ENCODE results near the gene DDX6. TPM values are rescaled to one million over a fixed set of nuclear protein-coding genes. Genes with fewer than 3 reads are reported as not detected.
"Not testable (repeated sequence)": the region's sequence is repeated elsewhere in the genome, so short reads cannot be mapped to it uniquely, and the experiment has no call there.

DDX6 gene
- polyA plus RNA-seq, 1 of the 3 experiments (the other 2 are of a cell fraction) = 7.9 TPM

DNA sequence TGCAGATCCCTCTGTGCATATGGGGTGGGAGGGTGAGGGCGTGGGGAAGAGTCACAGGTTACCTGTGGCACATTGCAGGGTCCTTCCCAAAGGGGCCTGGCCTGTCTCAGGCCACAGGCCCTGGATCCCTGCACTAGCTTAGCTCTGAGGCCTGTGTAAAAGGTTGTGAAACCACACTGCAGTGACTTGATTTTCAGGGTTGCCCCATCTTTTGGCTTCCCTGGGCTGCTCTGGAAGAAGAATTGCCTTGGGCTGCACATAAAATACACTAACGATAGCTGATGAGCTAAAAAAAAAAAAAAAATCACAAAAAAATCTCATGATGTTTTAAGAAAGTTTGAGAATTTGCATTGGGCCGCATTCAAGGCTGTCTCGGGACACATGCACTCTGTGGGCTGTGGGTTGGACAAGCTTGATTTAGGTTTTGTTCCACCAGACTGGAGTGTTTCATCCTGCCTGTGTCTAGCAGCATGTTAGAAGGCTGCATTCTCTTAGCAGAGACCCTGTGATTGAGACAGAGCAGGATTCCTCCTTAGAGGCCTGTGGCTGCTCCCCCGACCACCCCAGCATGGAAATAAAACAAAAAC, 75.6 kb downstream of the DDX6 start:
- 81% methylated on average over 5 of the region's 5 CpGs for WGBS (ENCODE audit: low lambda C conversion rate)
- no peak overlapping the region for H3K4me3 ChIP-seq (ENCODE audit: low read depth in 2 of 2, low read length in 1 of 2)
- ChIA-PET POLR2A (no interaction called here), CTCF (interaction anchor here (0.6 to 1.4 kb wide), 2 partner anchors 25 to 430 kb away, joined by 3 to 4 read pairs; no protein-coding TSS in a partner anchor)
- no peaks in the 10 kb centered on the region for H3F3A ChIP-seq (replicated peaks; ENCODE audit: insufficient read depth)
- TF ChIP-seq RFX5 (IDR thresholded peaks at IDR 0.05; ENCODE audit: low read length) (no peak), MEF2A (IDR thresholded peaks at IDR 0.05; ENCODE audit: borderline replicate concordance, low read depth) (no peak), GABPA (IDR thresholded peaks at IDR 0.05; ENCODE audit: low read depth) (no peak)
- H3K36me3 ChIP-seq (replicated peaks in 1 of 2; ENCODE audit: control insufficient read depth in 1 of 2, insufficient read depth in 2 of 2, low read length in 1 of 2) = no peaks in the 10 kb centered on the region
- H3K9me2 ChIP-seq = no peaks in the 10 kb centered on the region
- no peaks in the 10 kb centered on the region for H3K79me2 ChIP-seq (ENCODE audit: insufficient read depth)
- no peak for DNase-seq
- H3K4me2 ChIP-seq = no peak overlapping the region
- H4K20me1 ChIP-seq (ENCODE audit: insufficient read depth) = no peaks in the 10 kb centered on the region
- H3K4me1 ChIP-seq (ENCODE audit: control insufficient read depth in 1 of 2, insufficient read depth in 2 of 2, low read depth in 1 of 2, low read length in 1 of 2) = no peaks in the 10 kb centered on the region; a peak in 1 of 4 replicates
- peaks cover 8% of the 10 kb centered on the region; the same call in 1 of the 2 replicates for H3K27me3 ChIP-seq (ENCODE audit: insufficient read depth)
- H3K9me3 ChIP-seq = no peaks in the 10 kb centered on the region
- no peak overlapping the region for H3K27ac ChIP-seq (ENCODE audit: low read depth in 2 of 2, low read length in 1 of 2)
- no peak overlapping the region for H3K9ac ChIP-seq
- H2AFZ ChIP-seq (ENCODE audit: low read depth) = peak overlapping the region; percentile 60; the same call in 1 of the 2 replicates

GRCh38 chr11:118714816-118715215, 76.1 kb downstream of the DDX6 start:
- Histone ChIP-seq H3K4me1 (ENCODE audit: control insufficient read depth in 1 of 2, insufficient read depth in 2 of 2, low read depth in 1 of 2, low read length in 1 of 2) (no peaks in the 10 kb centered on the region; a peak in 1 of 4 replicates), H3K9me2 (no peaks in the 10 kb centered on the region), H3K36me3 (replicated peaks in 1 of 2; ENCODE audit: control insufficient read depth in 1 of 2, insufficient read depth in 2 of 2, low read length in 1 of 2) (no peaks in the 10 kb centered on the region), H3K9me3 (no peaks in the 10 kb centered on the region), H3K27me3 (ENCODE audit: insufficient read depth) (peaks cover 8% of the 10 kb centered on the region; the same call in 1 of the 2 replicates), H3K4me2 (no peak overlapping the region), H3K9ac (no peak overlapping the region), H3K79me2 (ENCODE audit: insufficient read depth) (no peaks in the 10 kb centered on the region), H3K4me3 (ENCODE audit: low read depth in 2 of 2, low read length in 1 of 2) (no peak overlapping the region), H3K27ac (ENCODE audit: low read depth in 2 of 2, low read length in 1 of 2) (no peak overlapping the region), H4K20me1 (ENCODE audit: insufficient read depth) (no peaks in the 10 kb centered on the region), H2AFZ (ENCODE audit: low read depth) (no peak overlapping the region), H3F3A (replicated peaks; ENCODE audit: insufficient read depth) (no peaks in the 10 kb centered on the region)
- CTCF ChIA-PET = interaction anchor here (0.8 to 1.4 kb wide), 2 partner anchors 25 to 26 kb away, joined by 3 to 4 read pairs; no protein-coding TSS in a partner anchor
- POLR2A ChIA-PET = no interaction called here
- TF ChIP-seq ELF1 (IDR thresholded peaks at IDR 0.05) (no peak), MXI1 (IDR thresholded peaks at IDR 0.05; ENCODE audit: low read depth, low read length) (no peak), TEAD4 (IDR thresholded peaks at IDR 0.05; ENCODE audit: borderline replicate concordance, insufficient read depth) (no peak), MEF2A (IDR thresholded peaks at IDR 0.05; ENCODE audit: borderline replicate concordance, low read depth) (no peak), TCF12 (IDR thresholded peaks at IDR 0.05) (no peak), RAD21 (IDR thresholded peaks at IDR 0.05; ENCODE audit: low read length) (no peak), FOXJ3 (CRISPR knock-in tag; IDR thresholded peaks at IDR 0.05) (no peak), RFX5 (IDR thresholded peaks at IDR 0.05; ENCODE audit: low read length) (no peak), CTCF (IDR thresholded peaks at IDR 0.05) (no peak), PBX3 (IDR thresholded peaks at IDR 0.05) (no peak), SIN3A (IDR thresholded peaks at IDR 0.05; ENCODE audit: borderline replicate concordance, low read depth, low read length) (no peak), RCOR1 (IDR thresholded peaks at IDR 0.05; ENCODE audit: low read length) (no peak)
- TF ChIP-seq, protein P1, sequence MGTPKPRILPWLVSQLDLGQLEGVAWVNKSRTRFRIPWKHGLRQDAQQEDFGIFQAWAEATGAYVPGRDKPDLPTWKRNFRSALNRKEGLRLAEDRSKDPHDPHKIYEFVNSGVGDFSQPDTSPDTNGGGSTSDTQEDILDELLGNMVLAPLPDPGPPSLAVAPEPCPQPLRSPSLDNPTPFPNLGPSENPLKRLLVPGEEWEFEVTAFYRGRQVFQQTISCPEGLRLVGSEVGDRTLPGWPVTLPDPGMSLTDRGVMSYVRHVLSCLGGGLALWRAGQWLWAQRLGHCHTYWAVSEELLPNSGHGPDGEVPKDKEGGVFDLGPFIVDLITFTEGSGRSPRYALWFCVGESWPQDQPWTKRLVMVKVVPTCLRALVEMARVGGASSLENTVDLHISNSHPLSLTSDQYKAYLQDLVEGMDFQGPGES (IDR thresholded peaks at IDR 0.05; ENCODE audit: low read depth, low read length) = no peak
- no peak for DNase-seq

DNA sequence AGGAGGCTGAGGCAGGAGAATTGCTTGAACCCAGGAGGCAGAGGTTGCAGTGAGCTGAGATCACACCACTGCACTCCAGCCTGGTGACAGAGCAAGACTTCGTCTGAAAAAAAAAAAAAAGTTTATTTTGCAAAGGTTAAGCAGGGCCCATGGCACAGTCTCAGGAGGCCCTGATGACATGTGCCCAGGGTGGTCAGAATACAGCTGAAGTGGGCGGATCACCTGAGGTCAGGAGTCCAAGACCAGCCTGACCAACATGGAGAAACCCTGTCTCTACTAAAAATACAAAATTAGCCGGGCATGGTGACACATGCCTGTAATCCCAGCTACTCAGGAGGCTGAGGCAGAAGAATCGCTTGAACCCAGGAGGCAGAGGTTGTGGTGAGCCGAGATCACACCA, 76.5 kb downstream of the DDX6 start:
- H3K27ac ChIP-seq (ENCODE audit: low read depth in 2 of 2, low read length in 1 of 2); H3K4me2 ChIP-seq; H3K9me3 ChIP-seq; H3K79me2 ChIP-seq (ENCODE audit: insufficient read depth); H3K9me2 ChIP-seq; H3K4me3 ChIP-seq (ENCODE audit: low read depth in 2 of 2, low read length in 1 of 2); H3K36me3 ChIP-seq (replicated peaks in 1 of 2; ENCODE audit: control insufficient read depth in 1 of 2, insufficient read depth in 2 of 2, low read length in 1 of 2); H3K27me3 ChIP-seq (ENCODE audit: insufficient read depth); H2AFZ ChIP-seq (ENCODE audit: low read depth); POLR2A ChIA-PET; H4K20me1 ChIP-seq (ENCODE audit: insufficient read depth); H3K9ac ChIP-seq; H3F3A ChIP-seq (replicated peaks; ENCODE audit: insufficient read depth); H3K4me1 ChIP-seq (ENCODE audit: control insufficient read depth in 1 of 2, insufficient read depth in 2 of 2, low read depth in 1 of 2, low read length in 1 of 2); DNase-seq: not testable (repeated sequence)
- 84% methylated on average over 5 of the region's 5 CpGs for WGBS (ENCODE audit: low lambda C conversion rate)
- CTCF ChIA-PET = interaction anchor here (0.5 to 0.8 kb wide), 2 partner anchors 25 to 243 kb away, joined by 3 read pairs; no protein-coding TSS in a partner anchor
